SK-N-SH (cell line): ENCODE data around the gene NEU2. TPM values are rescaled to one million over a fixed set of nuclear protein-coding genes. Genes with fewer than 3 reads are reported as not detected.

Experiments
- CTCF ChIA-PET: fragments of 300-600, 350-600 bp; formaldehyde crosslinking; extraction: SDS; loops from one replicate; lab custom pipeline; 2021; lab: Yijun Ruan, JAX
- POLR2A ChIA-PET: fragments of 350-600 bp; sonication (Branson Sonifier 250); formaldehyde crosslinking; extraction: SDS; loops from one replicate; lab custom pipeline; 2020; ENCODE audit warnings: antibody characterized with exemption, inconsistent platforms; lab: Yijun Ruan, JAX
- DNase-seq: peaks from one replicate; pipeline ENCODE4 v3.0.0; 2012
- H2AFZ ChIP-seq: fragments of 200-600 bp; sonication (generic); 2 replicates; pipeline ENCODE4 v1.8.1; 2016; ENCODE audit warnings: antibody characterized with exemption, mild to moderate bottlenecking, low read depth
- H3F3A ChIP-seq: fragments of 200-600 bp; sonication (generic); replicated peaks from 2 replicates; pipeline ENCODE3; 2016; ENCODE audit warnings: antibody characterized with exemption, mild to moderate bottlenecking; ENCODE audit not compliant: insufficient read depth
- H3K27ac ChIP-seq, 2 experiments: fragments of 200-500 bp in 1 of 2; fragments of 200-600 bp in 1 of 2; sonication (Bioruptor generic) in 1 of 2; sonication (generic), shearing (Covaris generic) in 1 of 2; 2 replicates each; pipeline versions ENCODE4 v1.5.1 to v1.6.1; 2014 to 2016; ENCODE audit warnings: low read depth in 2 of 2, inconsistent platforms in 1 of 2, low read length in 1 of 2, mild to moderate bottlenecking in 1 of 2, mixed read lengths in 1 of 2
- H3K27me3 ChIP-seq: fragments of 200-600 bp; sonication (generic), shearing (Covaris generic); 2 replicates; pipeline ENCODE4 v1.6.1; 2016; ENCODE audit warnings: mixed run types; ENCODE audit not compliant: insufficient read depth
- H3K36me3 ChIP-seq, 2 experiments: fragments of 200-500 bp in 1 of 2; fragments of 200-600 bp in 1 of 2; sonication (Bioruptor generic) in 1 of 2; sonication (generic) in 1 of 2; replicated peaks in 1 of 2; 2 replicates each; pipeline versions ENCODE3 to v1.5.1; 2014 to 2016; ENCODE audit warnings: low read length in 1 of 2, mild to moderate bottlenecking in 1 of 2; ENCODE audit not compliant: insufficient read depth in 2 of 2, control insufficient read depth in 1 of 2
- H3K4me1 ChIP-seq, 2 experiments: fragments of 200-500 bp in 1 of 2; fragments of 200-600 bp in 1 of 2; sonication (Bioruptor generic) in 1 of 2; sonication (generic), shearing (Covaris generic) in 1 of 2; 2 replicates each; pipeline versions ENCODE4 v1.5.1 to v1.6.1; 2014 to 2016; ENCODE audit warnings: low read depth in 1 of 2, low read length in 1 of 2, mixed run types in 1 of 2; ENCODE audit not compliant: insufficient read depth in 2 of 2, control insufficient read depth in 1 of 2
- H3K4me2 ChIP-seq: fragments of 200-600 bp; sonication (generic), shearing (Covaris generic); 2 replicates; pipeline ENCODE4 v1.6.1; 2017; ENCODE audit warnings: mixed run types
- H3K4me3 ChIP-seq, 2 experiments: fragments of 200-500 bp in 1 of 2; fragments of 200-600 bp in 1 of 2; sonication (Bioruptor generic) in 1 of 2; sonication (generic), shearing (Covaris generic) in 1 of 2; 2 replicates each; pipeline versions ENCODE4 v1.5.1 to v1.8.1; 2014 to 2016; ENCODE audit warnings: low read depth in 2 of 2, inconsistent platforms in 1 of 2, low read length in 1 of 2, mild to moderate bottlenecking in 1 of 2, mixed read lengths in 1 of 2, moderate library complexity in 1 of 2
- H3K79me2 ChIP-seq: fragments of 200-600 bp; sonication (generic); 2 replicates; pipeline ENCODE4 v1.8.1; 2017; ENCODE audit warnings: mild to moderate bottlenecking; ENCODE audit not compliant: insufficient read depth
- H3K9ac ChIP-seq: fragments of 200-600 bp; sonication (generic); 2 replicates; pipeline ENCODE4 v1.6.1; 2017; ENCODE audit warnings: mixed run types
- H3K9me2 ChIP-seq: fragments of 200-600 bp; sonication (generic); 2 replicates; pipeline ENCODE4 v1.6.1; 2017; ENCODE audit warnings: mixed run types
- H3K9me3 ChIP-seq: fragments of 200-600 bp; sonication (generic); 2 replicates; pipeline ENCODE4 v1.6.1; 2017; ENCODE audit warnings: mixed run types, mild to moderate bottlenecking, moderate library complexity
- H4K20me1 ChIP-seq: fragments of 200-600 bp; sonication (generic); 2 replicates; pipeline ENCODE4 v1.6.1; 2017; ENCODE audit warnings: mild to moderate bottlenecking, mixed run types; ENCODE audit not compliant: insufficient read depth
- EP300 ChIP-seq, 2 experiments: IDR thresholded peaks; 2 replicates each; pipeline versions ENCODE4 v1.4.0 to v1.6.1; 2012; ENCODE audit warnings: borderline replicate concordance in 1 of 2, low read depth in 1 of 2, low read length in 1 of 2
- FOXM1 ChIP-seq: IDR thresholded peaks from 2 replicates; pipeline ENCODE4 v1.4.0; 2012; ENCODE audit warnings: low read depth, mild to moderate bottlenecking
- GABPA ChIP-seq: IDR thresholded peaks from 2 replicates; pipeline ENCODE4 v1.4.0; 2012; ENCODE audit warnings: low read depth, mild to moderate bottlenecking
- MEF2A ChIP-seq: IDR thresholded peaks from 2 replicates; pipeline ENCODE4 v1.4.0; 2012; ENCODE audit warnings: low read depth, borderline replicate concordance
- NFIC ChIP-seq: IDR thresholded peaks from 2 replicates; pipeline ENCODE4 v1.4.0; 2012; ENCODE audit warnings: borderline replicate concordance
- POLR2AphosphoS5 ChIP-seq: IDR thresholded peaks from 2 replicates; pipeline ENCODE4 v1.6.1; 2012; ENCODE audit warnings: low read depth, low read length
- RAD21 ChIP-seq: IDR thresholded peaks from 2 replicates; pipeline ENCODE4 v1.6.1; 2012; ENCODE audit warnings: mild to moderate bottlenecking, low read length
- RCOR1 ChIP-seq: fragments of 150-350 bp; IDR thresholded peaks from 2 replicates; pipeline ENCODE4 v1.6.1; 2017; ENCODE audit warnings: antibody characterized with exemption, low read length
- REST ChIP-seq: IDR thresholded peaks from 2 replicates; pipeline ENCODE4 v1.6.1; 2012; ENCODE audit warnings: mild to moderate bottlenecking, low read depth, low read length, moderate library complexity
- RXRA ChIP-seq: IDR thresholded peaks from 2 replicates; pipeline ENCODE4 v1.4.0; 2012; ENCODE audit warnings: low read depth, mild to moderate bottlenecking, borderline replicate concordance
- TAF1 ChIP-seq: IDR thresholded peaks from 2 replicates; pipeline ENCODE4 v1.6.1; 2012; ENCODE audit warnings: low read depth, mild to moderate bottlenecking, low read length, moderate library complexity, borderline replicate concordance
- TEAD4 ChIP-seq: IDR thresholded peaks from 2 replicates; pipeline ENCODE4 v1.4.0; 2012; ENCODE audit warnings: mild to moderate bottlenecking, borderline replicate concordance; ENCODE audit not compliant: insufficient read depth
- USF2 ChIP-seq: fragments of 150-350 bp; IDR thresholded peaks from 2 replicates; pipeline ENCODE4 v1.6.1; 2017; ENCODE audit warnings: antibody characterized with exemption, low read length, low read depth, borderline replicate concordance
- YY1 ChIP-seq: IDR thresholded peaks from 2 replicates; pipeline ENCODE4 v1.4.0; 2012; ENCODE audit warnings: low read depth, mild to moderate bottlenecking
- WGBS: methylation state at CpG from one replicate; pipeline ENCODE4 v1.1.6; 2017; ENCODE audit warnings: low lambda C conversion rate; 5-methylcytosine and 5-hydroxymethylcytosine counted together
- polyA plus RNA-seq, 3 experiments: library from polyadenylated mRNA; depleted of rRNA; stranded (reverse); fragments of >200 nt; gene quantifications; 2 replicates each; pipeline ENCODE4 v1.2.3, GENCODE V29; 2012
- TF ChIP-seq, protein P1 (sequence below): IDR thresholded peaks from 2 replicates; pipeline ENCODE4; 2012
- TF ChIP-seq, protein P2 (sequence below): IDR thresholded peaks from 2 replicates; pipeline ENCODE4 v1.4.0; 2012; ENCODE audit warnings: low read depth

NEU2 gene
- polyA plus RNA-seq, 1 of the 3 experiments (the other 2 are of a cell fraction) = not detected

- H3K4me3 ChIP-seq = no peak overlapping the region
- H3K36me3 ChIP-seq = no peaks in the 10 kb centered on the region
- TF ChIP-seq YY1 = no peak
- TF ChIP-seq USF2 = no peak
- no peak for TF ChIP-seq GABPA
- TF ChIP-seq, protein P1, sequence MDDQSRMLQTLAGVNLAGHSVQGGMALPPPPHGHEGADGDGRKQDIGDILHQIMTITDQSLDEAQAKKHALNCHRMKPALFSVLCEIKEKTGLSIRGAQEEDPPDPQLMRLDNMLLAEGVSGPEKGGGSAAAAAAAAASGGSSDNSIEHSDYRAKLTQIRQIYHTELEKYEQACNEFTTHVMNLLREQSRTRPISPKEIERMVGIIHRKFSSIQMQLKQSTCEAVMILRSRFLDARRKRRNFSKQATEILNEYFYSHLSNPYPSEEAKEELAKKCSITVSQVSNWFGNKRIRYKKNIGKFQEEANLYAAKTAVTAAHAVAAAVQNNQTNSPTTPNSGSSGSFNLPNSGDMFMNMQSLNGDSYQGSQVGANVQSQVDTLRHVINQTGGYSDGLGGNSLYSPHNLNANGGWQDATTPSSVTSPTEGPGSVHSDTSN = no peak
- no peak for TF ChIP-seq RCOR1
- TF ChIP-seq RAD21 = no peak
- no peak for TF ChIP-seq MEF2A
- TF ChIP-seq RXRA = no peak
- no peak for TF ChIP-seq NFIC
- TF ChIP-seq POLR2AphosphoS5 = no peak
- TF ChIP-seq FOXM1 = no peak
- no peak for TF ChIP-seq EP300 (IDR thresholded peaks at IDR 0.05; ENCODE audit: borderline replicate concordance in 1 of 2, low read depth in 1 of 2, low read length in 1 of 2)
- TF ChIP-seq REST = no peak
- TF ChIP-seq, protein P2, sequence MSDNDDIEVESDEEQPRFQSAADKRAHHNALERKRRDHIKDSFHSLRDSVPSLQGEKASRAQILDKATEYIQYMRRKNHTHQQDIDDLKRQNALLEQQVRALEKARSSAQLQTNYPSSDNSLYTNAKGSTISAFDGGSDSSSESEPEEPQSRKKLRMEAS = no peak
- TF ChIP-seq TAF1 = no peak
- no peak for TF ChIP-seq TEAD4
- no peak for DNase-seq
- no peak overlapping the region for H2AFZ ChIP-seq
- H3F3A ChIP-seq = no peaks in the 10 kb centered on the region
- H3K27ac ChIP-seq = no peak overlapping the region
- H3K9ac ChIP-seq = no peak overlapping the region
- H3K4me2 ChIP-seq = no peak overlapping the region
- ChIA-PET CTCF (no interaction called here), POLR2A (no interaction called here)
- no peaks in the 10 kb centered on the region for H3K4me1 ChIP-seq
- no peaks in the 10 kb centered on the region for H3K9me2 ChIP-seq
- WGBS = 60% methylated on average over 9 of the region's 9 CpGs
- no peaks in the 10 kb centered on the region for H3K27me3 ChIP-seq
- no peaks in the 10 kb centered on the region for H4K20me1 ChIP-seq
- H3K9me3 ChIP-seq = no peaks in the 10 kb centered on the region
- no peaks in the 10 kb centered on the region for H3K79me2 ChIP-seq
These were observed 28.6 kb upstream of the NEU2 start for GRCh38 chr2:233003658-233004555.
